Embryonic facial prominence (tissue), 1 donor: ENCODE measurements around the gene PNMA6E.

Experiments
- DNase-seq: peaks from one replicate; pipeline ENCODE4 v3.0.0-alpha.2; 2016; ENCODE audit errors: extremely low spot score

Gene PNMA6E

GRCh38 chrX:153435845-153436244 lies 34.7 kb upstream of the PNMA6E start:
- DNase-seq = no peak

GRCh38 chrX:153434801-153435200 lies 33.7 kb upstream of the PNMA6E start:
- no peak for DNase-seq

GRCh38 chrX:153433781-153434285 lies 32.7 kb upstream of the PNMA6E start:
- no peak for DNase-seq

GRCh38 chrX:153433161-153433680 lies 32.1 kb upstream of the PNMA6E start:
- no peak for DNase-seq

GRCh38 chrX:153430796-153431195 lies 29.6 kb upstream of the PNMA6E start:
- no peak for DNase-seq

GRCh38 chrX:153426204-153426603 lies 25.1 kb upstream of the PNMA6E start:
- DNase-seq = no peak

GRCh38 chrX:153423652-153424051 lies 22.5 kb upstream of the PNMA6E start:
- DNase-seq = no peak

GRCh38 chrX:153421856-153422255 lies 20.7 kb upstream of the PNMA6E start:
- no peak for DNase-seq

- DNase-seq = no peak
Observed at GRCh38 chrX:153420851-153421599, 19.9 kb upstream of the PNMA6E start.

GRCh38 chrX:153417637-153418036 lies 16.5 kb upstream of the PNMA6E start:
- no peak for DNase-seq

GRCh38 chrX:153416781-153417450 lies 15.8 kb upstream of the PNMA6E start:
- no peak for DNase-seq

GRCh38 chrX:153414856-153415510 lies 13.8 kb upstream of the PNMA6E start:
- DNase-seq = no peak

- DNase-seq = no peak
Observed at GRCh38 chrX:153413731-153414130, 12.6 kb upstream of the PNMA6E start.

- no peak for DNase-seq
Observed at GRCh38 chrX:153412746-153413720, 11.9 kb upstream of the PNMA6E start.

- no peak for DNase-seq
Observed at GRCh38 chrX:153411988-153412574, 10.9 kb upstream of the PNMA6E start.

- no peak for DNase-seq
Observed at GRCh38 chrX:153411255-153411987, 10.3 kb upstream of the PNMA6E start, which contains the start of gene ZFP92. TSS of gene ZFP92 (plus strand) at chrX:153411472. CDS start at chrX:153418323, 6,851 bp downstream.

GRCh38 chrX:153410888-153411254 lies 9.7 kb upstream of the PNMA6E start:
- no peak for DNase-seq

- DNase-seq = no peak
Observed at GRCh38 chrX:153410373-153410772, 9.2 kb upstream of the PNMA6E start.

- DNase-seq = no peak
Observed at GRCh38 chrX:153409414-153410101, 8.4 kb upstream of the PNMA6E start.
